GM12801 (cell line): Measurements from ENCODE around the gene VSIG10L2.

ENCODE experiments used
- CTCF ChIP-seq: IDR thresholded peaks from one replicate; pipeline ENCODE4 v1.5.1; 2011; ENCODE audit warnings: control low read depth; ENCODE audit not compliant: insufficient read length; ENCODE audit errors: extremely low read depth

The VSIG10L2 gene

GRCh38 chr11:125992893-125993292 lies 47.0 kb downstream of the VSIG10L2 start:
- no peak for TF ChIP-seq CTCF

- TF ChIP-seq CTCF, result no peak
Observed at GRCh38 chr11:125994509-125994908, 48.7 kb downstream of the VSIG10L2 start.

- TF ChIP-seq CTCF, result no peak
Observed at GRCh38 chr11:125995313-125995712, 49.5 kb downstream of the VSIG10L2 start.

GRCh38 chr11:125998267-125998666 lies 52.4 kb downstream of the VSIG10L2 start:
- no peak for TF ChIP-seq CTCF

- no peak for TF ChIP-seq CTCF
Observed at GRCh38 chr11:125999234-125999880, 53.5 kb downstream of the VSIG10L2 start.

GRCh38 chr11:126002181-126002580 lies 56.3 kb downstream of the VSIG10L2 start:
- no peak for TF ChIP-seq CTCF
